ENCODE data around the gene PDCD2L.
A peak's percentile ranks its signal among the peaks of the same experiment; 100 is the strongest.
"Not testable (repeated sequence)": the region's sequence is repeated elsewhere in the genome, so short reads cannot be mapped to it uniquely, and the experiment has no call there.

The PDCD2L gene

DNA sequence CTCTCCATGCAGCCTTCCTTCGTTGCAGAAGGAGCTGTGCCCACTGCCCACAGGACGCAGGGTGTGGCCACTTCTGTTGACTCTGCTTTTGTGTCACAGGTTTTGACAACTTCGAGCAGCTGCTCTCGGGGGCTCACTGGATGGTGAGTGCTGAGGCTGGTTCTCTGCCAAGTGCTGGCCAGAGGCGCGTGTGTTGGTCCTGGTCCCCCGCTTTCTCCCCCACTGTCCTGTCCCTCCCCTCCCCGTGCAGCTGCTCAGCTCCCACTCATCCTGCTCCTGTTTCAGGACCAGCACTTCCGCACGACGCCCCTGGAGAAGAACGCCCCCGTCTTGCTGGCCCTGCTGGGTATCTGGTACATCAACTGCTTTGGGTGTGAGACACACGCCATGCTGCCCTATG lies 10.6 kb upstream of the PDCD2L start:
- Histone ChIP-seq H3K36me3 (ENCODE audit: control insufficient read depth in 2 of 2, insufficient read depth in 2 of 2, low read length in 2 of 2) (peaks cover 59 to 76% of the 10 kb centered on the region in 2 donors), H3K4me3 (ENCODE audit: low read length in 2 of 2) (no peak overlapping the region), H3K4me1 (ENCODE audit: control insufficient read depth, insufficient read depth, low read length) (no peaks in the 10 kb centered on the region), H3K9ac (ENCODE audit: low read length in 2 of 2) (no peak overlapping the region), H3K27me3 (ENCODE audit: control insufficient read depth in 1 of 2, insufficient read depth in 2 of 2, low read length in 2 of 2) (no peaks in the 10 kb centered on the region), H3K27ac (ENCODE audit: low read length) (no peak overlapping the region), H3K9me3 (ENCODE audit: control insufficient read depth in 2 of 2, low read length in 2 of 2) (no peaks in the 10 kb centered on the region)

DNA sequence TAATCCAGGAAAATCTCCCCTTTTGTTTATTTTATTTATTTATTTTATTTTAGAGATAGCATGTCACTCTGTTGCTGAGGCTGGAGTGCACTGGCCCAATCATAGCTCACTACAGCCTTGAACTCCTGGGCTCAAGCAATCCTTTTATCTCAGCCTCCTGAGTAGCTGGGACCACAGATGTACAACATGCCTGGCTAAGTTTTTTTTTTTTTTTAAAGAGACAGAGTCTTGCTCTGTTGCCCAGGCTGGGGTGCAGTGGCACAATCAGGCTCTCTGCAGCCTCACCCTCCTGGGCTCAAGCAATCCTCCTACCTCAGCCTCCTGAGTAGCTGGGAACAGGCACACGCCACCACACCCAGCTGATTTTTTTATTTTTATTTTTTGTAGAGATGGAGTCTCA lies 6.3 kb upstream of the PDCD2L start:
- no peaks in the 10 kb centered on the region for H3K4me1 ChIP-seq (ENCODE audit: control insufficient read depth, insufficient read depth, low read length)
- no peaks in the 10 kb centered on the region for H3K27me3 ChIP-seq (ENCODE audit: control insufficient read depth in 1 of 2, insufficient read depth in 2 of 2, low read length in 2 of 2)
- H3K36me3 ChIP-seq (ENCODE audit: control insufficient read depth in 2 of 2, insufficient read depth in 2 of 2, low read length in 2 of 2): peaks cover 39 to 56% of the 10 kb centered on the region in 2 donors
- no peak overlapping the region for H3K27ac ChIP-seq (ENCODE audit: low read length)
- no peak overlapping the region for H3K4me3 ChIP-seq (ENCODE audit: low read length in 2 of 2)
- H3K9ac ChIP-seq (ENCODE audit: low read length in 2 of 2): no peak overlapping the region
- H3K9me3 ChIP-seq (ENCODE audit: control insufficient read depth in 2 of 2, low read length in 2 of 2): no peaks in the 10 kb centered on the region

GRCh38 chr19:34399886-34400285 lies 4.3 kb upstream of the PDCD2L start:
- Histone ChIP-seq H3K9me3 (ENCODE audit: control insufficient read depth in 2 of 2, low read length in 2 of 2) (no peaks in the 10 kb centered on the region), H3K4me1 (ENCODE audit: control insufficient read depth, insufficient read depth, low read length) (peaks cover 5% of the 10 kb centered on the region), H3K36me3 (ENCODE audit: control insufficient read depth in 2 of 2, insufficient read depth in 2 of 2, low read length in 2 of 2) (peaks cover 26 to 41% of the 10 kb centered on the region in 2 donors), H3K4me3 (ENCODE audit: low read length in 2 of 2) (no peak overlapping the region), H3K27ac (ENCODE audit: low read length) (no peak overlapping the region), H3K9ac (ENCODE audit: low read length in 2 of 2) (no peak overlapping the region), H3K27me3 (ENCODE audit: control insufficient read depth in 1 of 2, insufficient read depth in 2 of 2, low read length in 2 of 2) (no peaks in the 10 kb centered on the region)

GRCh38 chr19:34400844-34401243 lies 3.4 kb upstream of the PDCD2L start:
- H3K4me1 ChIP-seq (ENCODE audit: control insufficient read depth, insufficient read depth, low read length); H3K9ac ChIP-seq (ENCODE audit: low read length in 2 of 2); H3K27me3 ChIP-seq (ENCODE audit: control insufficient read depth in 1 of 2, insufficient read depth in 2 of 2, low read length in 2 of 2); H3K4me3 ChIP-seq (ENCODE audit: low read length in 2 of 2); H3K9me3 ChIP-seq (ENCODE audit: control insufficient read depth in 2 of 2, low read length in 2 of 2); H3K27ac ChIP-seq (ENCODE audit: low read length): not testable (repeated sequence)
- peaks cover 21 to 35% of the 10 kb centered on the region in 2 donors for H3K36me3 ChIP-seq (ENCODE audit: control insufficient read depth in 2 of 2, insufficient read depth in 2 of 2, low read length in 2 of 2)

DNA sequence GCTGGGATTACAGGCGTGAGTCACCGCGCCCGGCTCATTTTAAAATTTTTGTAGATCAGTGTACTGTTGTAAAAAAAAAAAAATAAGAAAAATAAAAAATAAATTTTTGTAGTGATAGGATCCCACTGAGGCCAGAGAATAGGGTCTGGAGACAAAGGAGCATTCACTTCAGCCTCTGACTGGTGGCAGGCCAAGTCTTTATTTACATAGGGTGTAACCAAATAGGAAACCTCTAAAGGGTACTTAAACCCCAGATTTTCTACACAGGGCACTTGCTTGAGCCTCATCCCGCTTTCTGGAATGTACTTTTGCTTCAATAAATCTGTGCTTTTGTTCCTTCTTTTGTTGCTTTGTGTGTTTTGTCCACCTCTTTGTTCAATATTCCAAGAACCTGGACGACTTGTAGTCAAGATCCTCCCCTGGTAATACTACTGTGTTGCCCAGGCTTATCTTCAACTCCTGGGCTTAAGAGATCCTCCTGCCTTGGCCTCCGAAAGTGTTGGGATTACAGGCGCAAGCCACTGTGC lies 2.1 kb upstream of the PDCD2L start:
- H3K27me3 ChIP-seq (ENCODE audit: control insufficient read depth in 1 of 2, insufficient read depth in 2 of 2, low read length in 2 of 2): no peaks in the 10 kb centered on the region
- H3K9ac ChIP-seq (ENCODE audit: low read length in 2 of 2): no peak overlapping the region
- no peak overlapping the region for H3K4me3 ChIP-seq (ENCODE audit: low read length in 2 of 2)
- H3K36me3 ChIP-seq (ENCODE audit: control insufficient read depth in 2 of 2, insufficient read depth in 2 of 2, low read length in 2 of 2): peaks cover 15 to 24% of the 10 kb centered on the region in 2 donors
- no peaks in the 10 kb centered on the region for H3K9me3 ChIP-seq (ENCODE audit: control insufficient read depth in 2 of 2, low read length in 2 of 2)
- H3K27ac ChIP-seq (ENCODE audit: low read length): no peak overlapping the region
- peaks cover 5% of the 10 kb centered on the region for H3K4me1 ChIP-seq (ENCODE audit: control insufficient read depth, insufficient read depth, low read length)

DNA sequence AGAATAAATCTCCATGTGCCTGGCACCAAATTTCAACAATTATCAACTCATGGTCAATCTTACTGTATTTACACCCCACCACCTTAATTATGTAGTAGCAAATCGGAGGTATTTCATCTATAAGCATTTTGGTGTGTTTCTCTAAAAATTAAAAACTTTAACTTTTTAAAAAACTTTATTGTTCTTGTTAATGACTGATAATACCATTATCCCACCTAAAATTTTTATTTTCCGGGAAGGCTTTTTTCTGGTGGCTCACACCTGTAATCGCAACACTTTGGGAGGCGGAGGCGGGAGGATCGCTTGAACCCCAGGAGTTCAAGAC lies 453 bp upstream of the PDCD2L start:
- no peaks in the 10 kb centered on the region for H3K9me3 ChIP-seq (ENCODE audit: control insufficient read depth in 2 of 2, low read length in 2 of 2)
- peak overlapping the region; percentile 66 to 84 for H3K9ac ChIP-seq (ENCODE audit: low read length in 2 of 2)
- peak overlapping the region; percentile 81 to 96 for H3K4me3 ChIP-seq (ENCODE audit: low read length in 2 of 2)
- H3K4me1 ChIP-seq (ENCODE audit: control insufficient read depth, insufficient read depth, low read length): peaks cover 5% of the 10 kb centered on the region
- peaks cover 13 to 19% of the 10 kb centered on the region in 2 donors for H3K36me3 ChIP-seq (ENCODE audit: control insufficient read depth in 2 of 2, insufficient read depth in 2 of 2, low read length in 2 of 2)
- H3K27ac ChIP-seq (ENCODE audit: low read length): no peak overlapping the region
- H3K27me3 ChIP-seq (ENCODE audit: control insufficient read depth in 1 of 2, insufficient read depth in 2 of 2, low read length in 2 of 2): no peaks in the 10 kb centered on the region

GRCh38 chr19:34405892-34406660 lies 1.9 kb downstream of the PDCD2L start:
- no peak overlapping the region for H3K27ac ChIP-seq (ENCODE audit: low read length)
- H3K4me3 ChIP-seq (ENCODE audit: low read length in 2 of 2): no peak overlapping the region
- H3K27me3 ChIP-seq (ENCODE audit: control insufficient read depth in 1 of 2, insufficient read depth in 2 of 2, low read length in 2 of 2): no peaks in the 10 kb centered on the region
- H3K36me3 ChIP-seq (ENCODE audit: control insufficient read depth in 2 of 2, insufficient read depth in 2 of 2, low read length in 2 of 2): peaks cover 5 to 9% of the 10 kb centered on the region in 2 donors
- no peak overlapping the region for H3K9ac ChIP-seq (ENCODE audit: low read length in 2 of 2)
- H3K4me1 ChIP-seq (ENCODE audit: control insufficient read depth, insufficient read depth, low read length): peaks cover 5% of the 10 kb centered on the region
- no peaks in the 10 kb centered on the region for H3K9me3 ChIP-seq (ENCODE audit: control insufficient read depth in 2 of 2, low read length in 2 of 2)

GRCh38 chr19:34408411-34408810 lies 4.2 kb downstream of the PDCD2L start:
- H3K4me3 ChIP-seq (ENCODE audit: low read length in 2 of 2): no peak overlapping the region
- H3K9me3 ChIP-seq (ENCODE audit: control insufficient read depth in 2 of 2, low read length in 2 of 2): no peaks in the 10 kb centered on the region
- H3K36me3 ChIP-seq (ENCODE audit: control insufficient read depth in 2 of 2, insufficient read depth in 2 of 2, low read length in 2 of 2): peaks cover 5 to 9% of the 10 kb centered on the region in 2 donors
- H3K4me1 ChIP-seq (ENCODE audit: control insufficient read depth, insufficient read depth, low read length): peaks cover 5% of the 10 kb centered on the region
- no peak overlapping the region for H3K27ac ChIP-seq (ENCODE audit: low read length)
- H3K9ac ChIP-seq (ENCODE audit: low read length in 2 of 2): no peak overlapping the region
- no peaks in the 10 kb centered on the region for H3K27me3 ChIP-seq (ENCODE audit: control insufficient read depth in 1 of 2, insufficient read depth in 2 of 2, low read length in 2 of 2)

- Histone ChIP-seq H3K27ac (ENCODE audit: low read length) (no peak overlapping the region), H3K27me3 (ENCODE audit: control insufficient read depth in 1 of 2, insufficient read depth in 2 of 2, low read length in 2 of 2) (no peaks in the 10 kb centered on the region), H3K9ac (ENCODE audit: low read length in 2 of 2) (no peak overlapping the region), H3K4me1 (ENCODE audit: control insufficient read depth, insufficient read depth, low read length) (peaks cover 4% of the 10 kb centered on the region), H3K36me3 (ENCODE audit: control insufficient read depth in 2 of 2, insufficient read depth in 2 of 2, low read length in 2 of 2) (peaks cover 8 to 9% of the 10 kb centered on the region in 2 donors), H3K9me3 (ENCODE audit: control insufficient read depth in 2 of 2, low read length in 2 of 2) (no peaks in the 10 kb centered on the region), H3K4me3 (ENCODE audit: low read length in 2 of 2) (no peak overlapping the region)
Measured at GRCh38 chr19:34409189-34410164, 5.3 kb downstream of the PDCD2L start.

DNA sequence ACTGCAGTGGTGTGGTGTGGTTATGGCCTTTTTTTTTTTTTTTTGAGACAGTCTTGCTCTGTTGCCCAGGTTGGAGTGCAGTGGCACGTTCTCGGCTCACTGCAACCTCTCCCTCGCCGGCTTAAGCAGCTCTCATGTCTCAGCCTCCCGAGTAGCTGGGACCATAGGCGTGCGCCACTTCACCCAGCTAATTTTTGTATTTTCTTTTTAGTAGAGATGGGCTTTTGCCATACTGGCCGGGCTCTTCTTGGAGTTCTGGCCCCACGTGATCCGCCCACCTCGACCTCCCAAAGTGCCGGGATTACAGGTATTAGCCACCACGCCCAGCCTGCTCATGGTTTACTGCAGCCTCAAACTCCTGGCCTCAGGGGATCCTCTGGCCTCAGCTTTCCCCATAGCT lies 7.0 kb downstream of the PDCD2L start:
- Histone ChIP-seq H3K4me3 (ENCODE audit: low read length in 2 of 2) (no peak overlapping the region), H3K27me3 (ENCODE audit: control insufficient read depth in 1 of 2, insufficient read depth in 2 of 2, low read length in 2 of 2) (no peaks in the 10 kb centered on the region), H3K36me3 (ENCODE audit: control insufficient read depth in 2 of 2, insufficient read depth in 2 of 2, low read length in 2 of 2) (peaks cover 8 to 9% of the 10 kb centered on the region in 2 donors), H3K9ac (ENCODE audit: low read length in 2 of 2) (no peak overlapping the region), H3K9me3 (ENCODE audit: control insufficient read depth in 2 of 2, low read length in 2 of 2) (no peaks in the 10 kb centered on the region), H3K27ac (ENCODE audit: low read length) (no peak overlapping the region), H3K4me1 (ENCODE audit: control insufficient read depth, insufficient read depth, low read length) (no peaks in the 10 kb centered on the region)

Data from stomach smooth muscle (tissue), 2 donors.